Stimulated activated CD4-positive, alpha-beta T cell treated with anti-CD3 and anti-CD28 coated beads, Interleukin-1b, Interleukin-23, amount 100 ng/mL, for 48 hours (primary cell): Measurements from ENCODE around the gene HOXB6.

Experiments
- DNase-seq: peaks from one replicate; pipeline ENCODE4 v3.0.0-alpha.2; 2020

Gene HOXB6

DNA sequence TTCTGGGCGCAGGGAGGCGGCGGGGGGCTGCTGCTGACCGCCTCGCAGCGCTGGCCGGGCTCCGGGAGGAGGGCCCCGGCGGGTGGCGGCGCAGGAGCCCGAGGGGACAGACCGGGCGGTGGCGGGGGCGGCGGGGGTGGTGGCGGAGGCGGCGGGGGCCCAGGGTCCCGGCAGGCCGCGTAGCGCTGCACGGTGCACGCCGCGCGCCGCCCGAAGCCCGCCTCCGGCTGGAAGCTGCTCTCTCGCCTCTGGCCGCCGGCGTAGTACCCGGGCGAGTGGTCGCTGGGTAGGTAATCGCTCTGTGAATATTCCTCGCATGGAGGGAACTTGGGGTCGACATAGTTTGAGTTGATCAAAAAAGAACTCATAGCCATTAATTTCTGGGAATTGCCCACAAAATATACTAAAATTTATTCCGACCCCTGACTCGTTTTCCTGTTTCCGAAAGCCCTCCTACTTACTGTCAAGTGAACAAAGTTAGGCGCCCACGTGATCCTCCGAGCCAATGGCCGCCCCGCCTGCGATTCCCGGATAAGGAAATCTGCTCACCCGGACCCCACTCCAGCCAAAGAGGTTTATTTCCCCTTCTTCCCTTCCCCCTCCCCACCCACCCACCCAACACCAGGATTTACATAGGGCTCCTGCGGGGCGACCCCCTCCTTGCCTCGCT, 26.7 kb downstream of the HOXB6 start, which contains the start of gene HOXB4:
TSS of gene HOXB4 (minus strand) at position 405 of the 670 bp plus-strand sequence. CDS start at position 374, 31 bp downstream.
- peak; percentile 56 for DNase-seq

DNA sequence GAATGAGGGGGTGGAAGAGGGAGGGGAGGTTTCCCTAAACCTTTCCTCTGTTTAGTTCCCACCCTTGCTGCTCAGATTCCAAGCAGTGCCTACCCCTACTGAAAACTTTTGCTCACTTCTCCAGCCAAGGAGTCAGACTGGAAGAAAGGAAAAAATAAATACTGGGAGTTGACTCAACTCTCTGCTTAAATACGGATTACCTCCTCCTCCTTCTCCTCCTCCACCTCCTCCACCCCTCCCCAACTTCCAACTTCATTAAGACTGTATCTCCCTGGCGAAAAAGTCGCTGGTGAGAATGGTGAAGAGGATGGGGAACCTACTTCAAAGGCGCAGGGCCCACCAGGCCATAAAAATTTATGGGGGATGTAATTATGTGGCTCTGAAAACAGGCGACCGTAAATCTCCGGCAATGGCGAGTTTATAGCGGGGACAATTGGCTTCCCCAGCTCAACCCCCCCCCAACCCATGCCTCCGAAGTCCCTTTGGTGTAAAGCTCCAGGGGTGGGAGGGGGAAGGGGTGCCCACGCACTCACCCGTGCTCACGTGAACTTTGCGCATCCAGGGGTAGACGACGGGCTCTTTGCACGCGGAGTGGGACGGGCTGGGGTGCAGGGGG, 27.3 kb downstream of the HOXB6 start:
- no peak for DNase-seq

DNA sequence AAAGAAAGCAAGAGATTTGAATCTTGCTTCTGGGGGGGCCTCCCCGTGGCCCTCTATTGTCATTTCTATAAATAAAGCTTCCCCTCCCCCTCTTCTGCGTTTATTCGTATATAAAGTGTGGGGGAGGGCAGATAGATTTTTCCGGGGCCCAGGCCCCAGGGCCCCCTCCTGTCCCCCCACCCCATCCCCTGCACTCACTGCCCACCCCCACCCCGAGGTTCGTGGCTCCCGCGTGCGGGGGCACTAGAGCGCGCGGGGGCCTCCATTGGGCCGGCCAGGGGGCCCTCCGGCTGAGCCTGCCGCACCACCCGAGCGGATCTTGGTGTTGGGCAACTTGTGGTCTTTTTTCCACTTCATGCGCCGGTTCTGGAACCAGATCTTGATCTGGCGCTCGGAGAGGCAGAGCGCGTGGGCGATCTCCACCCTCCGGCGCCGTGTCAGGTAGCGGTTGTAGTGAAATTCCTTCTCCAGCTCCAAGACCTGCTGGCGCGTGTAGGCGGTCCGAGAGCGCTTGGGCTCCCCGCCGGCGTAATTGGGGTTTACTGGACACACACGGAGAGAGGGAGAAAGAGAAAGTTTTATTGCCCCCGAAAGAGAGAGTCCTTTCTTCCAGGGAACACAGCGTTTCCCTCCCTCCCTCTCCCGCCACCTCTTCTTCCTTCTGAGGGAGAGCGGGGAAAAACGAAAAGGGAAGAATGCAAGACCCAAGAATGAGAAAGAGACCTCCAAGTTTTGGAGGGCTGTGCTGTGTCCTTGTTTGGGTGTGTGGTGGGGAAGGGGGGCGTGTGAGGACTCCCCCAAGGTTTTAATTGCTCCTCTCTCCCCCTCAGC, 28.1 kb downstream of the HOXB6 start:
- DNase-seq: no peak

DNA sequence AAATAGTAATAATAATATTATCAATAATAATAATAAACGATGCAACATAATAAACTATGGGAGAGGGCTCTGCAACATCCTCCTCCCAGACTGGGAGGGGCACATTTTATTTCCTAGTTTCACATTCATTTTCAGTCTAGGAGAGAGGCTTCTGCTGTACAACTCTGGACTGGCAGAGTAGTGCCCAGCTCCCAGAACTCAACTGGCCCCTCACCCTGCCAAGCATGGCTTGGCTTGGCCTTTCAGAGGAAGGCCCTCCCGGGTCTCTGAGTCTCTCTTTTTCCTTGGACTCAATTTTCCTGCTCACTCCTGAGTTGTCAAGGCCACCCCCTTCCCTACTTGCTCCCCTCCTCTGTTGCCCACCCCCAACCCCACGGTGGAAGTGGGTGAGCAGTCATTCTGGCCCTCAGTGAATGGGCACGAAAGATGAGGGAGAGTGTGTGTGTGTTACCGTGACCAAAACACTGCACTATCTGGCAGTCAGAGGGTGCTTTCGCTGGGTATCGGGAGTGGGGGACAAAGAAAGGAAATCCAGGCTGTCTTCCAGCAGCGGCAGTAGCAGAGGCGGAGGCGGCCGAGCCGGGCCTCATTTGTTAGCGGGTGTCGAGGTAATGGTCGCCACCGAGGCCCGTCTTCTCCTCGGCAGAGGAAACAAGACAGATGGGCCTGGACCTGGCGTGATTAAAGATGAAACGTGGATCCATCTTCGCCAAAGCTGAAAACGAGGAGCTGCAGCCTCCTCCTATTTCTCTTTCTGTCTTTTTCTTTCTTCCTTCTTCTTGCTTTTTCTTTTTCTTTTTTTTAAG, 28.9 kb downstream of the HOXB6 start:
- no peak for DNase-seq

DNA sequence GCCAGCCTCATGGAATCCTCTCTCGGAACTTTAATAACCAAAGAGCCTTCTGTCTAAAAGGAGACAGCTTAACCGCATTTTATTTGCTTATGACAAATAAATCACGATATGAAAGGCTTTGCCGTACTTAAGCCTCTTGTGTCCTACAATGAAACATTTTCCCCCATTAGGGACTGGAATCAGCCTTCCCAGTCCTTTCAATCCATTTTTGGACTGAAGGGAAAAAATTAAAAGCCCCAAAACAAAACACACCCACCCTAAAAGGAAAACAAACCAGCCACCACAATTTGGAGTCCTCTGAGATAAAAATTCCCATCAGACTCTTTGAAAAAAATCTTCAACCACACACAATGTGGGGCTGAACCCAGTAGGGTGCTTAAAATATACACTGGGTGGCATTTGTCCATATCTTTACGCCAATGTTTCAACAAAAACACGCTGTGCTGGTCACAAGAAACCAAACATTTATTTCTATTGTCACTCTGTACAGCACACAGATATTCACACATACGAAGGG, 29.7 kb downstream of the HOXB6 start:
- DNase-seq: no peak

DNA sequence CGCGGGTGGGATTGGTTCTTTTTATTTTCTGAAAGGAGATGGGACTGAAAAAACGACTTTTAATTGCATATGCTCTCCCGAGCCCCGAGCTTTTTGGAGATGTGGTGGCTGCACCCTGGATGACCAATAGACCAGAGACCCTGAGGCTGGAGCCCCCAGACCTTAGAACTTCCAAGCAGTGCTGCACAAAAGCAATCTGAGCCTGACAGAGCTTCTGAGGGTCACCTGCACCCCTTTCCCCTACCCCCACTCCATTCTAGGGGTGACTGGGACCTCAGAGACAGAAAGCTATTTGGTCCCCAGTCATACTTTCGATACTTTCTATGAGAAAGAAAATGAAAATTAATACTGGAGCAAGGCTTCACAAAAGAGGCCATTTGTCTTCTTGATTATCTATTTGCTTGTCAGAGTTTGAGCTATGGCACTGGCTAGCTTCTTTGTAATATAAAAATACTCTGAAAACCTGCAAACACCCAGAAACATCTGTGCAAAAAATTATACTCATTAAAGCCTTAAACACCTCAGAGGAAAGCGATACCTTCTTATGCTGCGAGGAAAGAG, 30.2 kb downstream of the HOXB6 start:
- no peak for DNase-seq

DNA sequence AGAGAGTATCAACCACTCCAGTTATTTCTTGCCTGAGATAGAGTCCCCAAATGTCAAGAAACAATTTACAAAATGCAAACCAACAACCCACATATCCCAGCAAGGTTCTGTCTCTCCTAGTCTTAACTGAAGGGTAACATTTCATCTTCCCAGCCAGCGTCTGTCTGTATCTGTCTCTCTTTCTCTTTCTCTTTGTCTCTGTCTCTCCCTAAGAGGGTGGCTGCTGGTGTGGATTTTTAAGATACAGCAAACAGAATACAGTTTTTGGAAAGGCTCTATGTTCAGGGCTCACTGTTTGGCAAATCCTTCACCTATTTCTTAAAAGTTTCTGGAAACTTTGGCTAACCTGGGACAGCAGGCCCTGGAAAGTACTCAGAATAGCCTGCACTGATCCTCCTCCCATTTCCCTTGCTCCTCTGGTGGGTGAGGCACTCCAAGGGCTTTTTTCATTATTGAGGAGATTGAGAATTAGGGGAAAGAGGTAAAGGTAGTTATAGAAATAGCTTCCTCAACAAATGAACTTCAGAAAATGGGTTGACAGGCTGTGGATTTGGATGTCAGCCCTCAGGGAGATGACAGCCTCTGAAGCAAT, 32.9 kb downstream of the HOXB6 start:
- DNase-seq: no peak

DNA sequence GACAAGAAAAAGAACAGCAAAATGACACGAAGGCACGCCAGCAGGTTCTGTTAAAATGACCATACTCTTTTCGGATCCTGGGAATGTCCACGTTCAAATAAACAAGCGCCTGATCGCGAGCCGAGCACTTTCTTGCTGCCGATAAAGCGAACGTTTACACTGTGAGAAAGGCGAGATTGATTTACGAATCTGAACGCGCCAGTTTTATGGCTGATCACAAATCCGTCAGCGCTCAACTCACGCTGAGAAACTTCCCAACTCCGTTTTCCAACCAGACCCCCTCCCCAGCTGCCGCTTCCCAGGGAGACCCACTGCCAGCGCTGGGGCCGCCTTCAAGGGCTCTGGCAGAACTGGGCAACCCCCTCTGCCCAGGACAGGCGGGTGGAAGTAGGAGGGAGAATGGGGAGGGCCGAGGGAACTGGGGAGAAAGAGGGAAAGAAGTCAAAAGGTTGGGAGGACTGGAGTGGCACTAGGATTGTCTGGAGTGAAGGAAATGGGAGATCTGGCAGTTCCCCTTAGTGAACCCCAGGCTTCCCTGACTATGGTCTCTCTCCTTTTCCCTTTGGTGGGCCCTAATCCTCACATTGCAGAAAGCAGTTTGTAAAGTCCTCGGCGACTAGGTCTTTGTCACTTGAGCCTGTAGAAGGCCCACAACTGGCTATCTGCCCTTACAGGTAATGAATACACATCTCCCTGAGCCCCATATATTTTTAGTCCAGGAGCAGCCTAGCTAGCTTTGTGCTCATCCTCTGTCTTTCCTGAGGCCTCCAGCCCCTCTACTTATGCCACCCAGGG, 33.6 kb downstream of the HOXB6 start:
- no peak for DNase-seq

DNA sequence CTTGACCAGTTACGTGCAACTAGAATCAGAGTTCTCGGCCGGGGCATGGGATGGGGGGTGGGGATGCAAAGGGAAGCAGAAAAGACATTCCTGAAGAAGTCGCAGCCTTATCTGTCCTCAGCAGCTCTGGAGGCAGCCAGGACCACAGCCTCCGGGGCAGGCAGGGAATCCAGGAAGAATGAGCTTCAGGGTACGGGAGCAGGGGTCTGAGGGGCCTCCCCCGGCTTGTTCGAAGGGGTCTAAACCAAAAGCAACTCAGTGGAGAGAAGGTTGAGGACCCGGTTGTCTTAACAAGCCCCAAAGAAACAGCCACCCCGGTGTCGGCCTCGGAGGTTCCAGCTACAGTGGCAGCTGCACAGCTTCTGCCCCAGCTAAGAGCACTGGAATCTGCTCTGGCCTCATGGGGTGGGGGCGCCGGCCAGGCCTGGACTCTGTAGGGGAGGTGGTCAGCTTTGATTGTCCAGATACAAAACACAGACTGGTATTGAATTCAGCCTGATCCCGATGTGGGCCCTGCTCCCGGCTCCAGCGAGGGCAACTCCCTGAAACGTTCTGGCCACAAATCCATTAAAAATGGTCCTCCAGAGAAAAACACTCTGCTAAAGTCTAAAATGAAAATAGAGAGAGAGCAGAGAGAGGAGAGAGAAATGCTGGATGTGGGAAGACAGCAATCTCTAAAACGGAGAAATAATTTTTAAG, 34.3 kb downstream of the HOXB6 start:
- DNase-seq: no peak

DNA sequence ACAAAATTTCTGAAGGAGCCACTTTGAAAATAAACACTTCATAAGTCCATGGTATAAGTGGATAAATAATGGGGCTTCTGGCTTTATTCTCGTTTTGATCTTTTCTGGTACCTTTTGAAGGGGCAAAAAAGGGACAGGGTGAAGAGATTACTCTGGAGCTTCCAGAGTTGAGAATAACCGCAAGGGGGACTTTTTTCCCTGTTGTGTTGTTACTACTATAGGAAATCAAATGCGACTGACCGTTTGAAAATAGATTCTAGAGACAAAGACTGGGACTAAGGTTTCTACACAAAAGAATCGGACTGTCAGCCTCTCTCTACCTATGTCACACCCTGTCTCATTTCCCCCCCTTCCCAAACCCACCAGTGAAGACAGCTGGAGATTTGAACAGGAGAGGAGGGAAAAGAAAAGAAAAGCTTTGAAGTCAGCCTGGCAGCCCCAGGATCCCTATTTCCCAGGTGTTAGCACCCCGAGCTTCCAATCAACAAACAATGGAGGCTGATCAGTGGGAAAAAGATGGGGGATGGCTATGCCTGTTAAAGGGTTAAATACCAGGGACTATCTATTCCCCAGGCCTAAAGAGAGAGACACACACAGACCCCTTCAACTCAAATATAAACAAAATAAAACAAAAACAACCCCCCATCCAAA, 35.0 kb downstream of the HOXB6 start:
- DNase-seq: no peak

DNA sequence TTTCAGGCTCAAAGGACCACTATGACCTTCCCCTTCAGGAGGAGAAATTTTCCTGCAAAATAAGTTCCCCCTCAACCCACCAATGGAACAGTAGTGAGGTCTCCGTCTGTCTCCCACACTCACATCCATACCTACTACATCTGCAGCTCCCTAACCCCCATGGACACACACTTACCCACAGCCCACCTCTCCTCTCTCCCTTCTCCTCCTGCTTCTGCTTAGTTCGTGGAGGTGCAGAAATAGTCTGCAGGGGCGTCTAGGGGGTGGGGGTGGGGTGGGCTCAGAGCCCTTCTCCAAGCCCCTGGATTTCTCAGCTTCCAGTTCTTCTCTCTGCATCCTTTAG, 35.6 kb downstream of the HOXB6 start:
- no peak for DNase-seq

DNA sequence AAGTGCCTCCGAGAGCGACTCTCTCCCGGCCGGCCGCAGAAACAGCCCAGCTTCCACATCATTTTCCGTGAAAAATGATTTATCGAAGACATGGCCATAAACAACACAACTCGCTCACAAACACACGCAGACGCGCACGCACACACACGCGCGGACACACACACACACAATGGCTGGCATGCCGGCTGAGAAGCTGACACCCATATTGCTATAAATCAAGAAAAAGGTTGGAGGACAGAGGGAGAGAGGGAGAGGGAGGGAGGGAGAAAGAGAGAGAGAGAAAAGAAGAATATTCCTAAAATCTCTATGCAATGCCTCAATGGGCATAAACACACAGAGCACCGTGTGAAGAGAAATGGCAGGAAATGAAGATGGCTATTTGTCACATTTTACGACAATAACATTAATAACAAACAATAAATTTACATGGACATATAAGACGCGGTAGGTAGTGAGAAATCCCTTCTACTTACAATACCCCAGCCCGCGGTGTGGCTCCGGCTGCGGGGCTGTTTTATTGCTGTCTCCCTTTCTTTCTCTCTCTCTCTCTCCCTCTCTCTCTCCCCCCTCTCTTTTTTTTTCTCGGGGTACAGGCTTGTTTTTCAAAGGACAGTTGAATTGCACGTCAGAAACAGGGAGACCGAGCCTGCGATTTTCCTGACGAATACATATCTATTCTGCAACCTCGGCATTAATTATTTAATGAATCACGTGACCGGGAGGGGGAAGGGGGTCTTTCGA, 36.1 kb downstream of the HOXB6 start:
- no peak for DNase-seq

DNA sequence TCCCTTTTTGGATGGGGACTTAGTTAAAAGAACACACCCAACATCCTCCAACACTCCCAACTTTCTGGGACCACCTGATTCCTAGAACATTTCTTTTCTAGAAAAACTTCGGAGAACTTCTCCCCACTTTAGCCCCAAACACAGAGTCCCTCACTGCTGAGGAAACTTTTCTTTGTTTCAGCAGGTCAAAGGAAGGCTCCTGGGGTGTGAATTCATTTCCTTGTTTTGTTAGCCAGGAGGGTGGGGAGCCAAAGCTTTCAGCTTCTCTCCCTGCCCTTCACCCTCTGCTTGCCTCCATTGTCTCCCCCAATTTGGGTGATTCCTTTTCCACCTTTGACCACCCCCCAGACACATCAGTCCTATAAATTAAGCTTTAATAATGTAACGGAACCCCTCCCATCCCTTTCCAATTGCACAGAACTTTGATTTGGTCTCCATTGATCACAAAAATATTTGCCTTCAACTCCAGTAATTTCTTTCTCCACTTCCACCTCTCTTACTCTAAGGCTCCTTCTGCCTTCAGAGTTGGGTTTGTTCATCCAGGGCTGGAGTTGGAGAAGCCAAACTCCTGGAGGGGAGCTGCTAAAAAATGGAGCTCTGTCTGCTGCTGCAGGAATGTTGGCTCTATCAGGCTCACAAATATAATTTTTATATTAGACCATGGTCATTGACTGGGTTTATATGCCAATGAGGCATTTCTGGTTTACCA, 37.0 kb downstream of the HOXB6 start:
- no peak for DNase-seq

DNA sequence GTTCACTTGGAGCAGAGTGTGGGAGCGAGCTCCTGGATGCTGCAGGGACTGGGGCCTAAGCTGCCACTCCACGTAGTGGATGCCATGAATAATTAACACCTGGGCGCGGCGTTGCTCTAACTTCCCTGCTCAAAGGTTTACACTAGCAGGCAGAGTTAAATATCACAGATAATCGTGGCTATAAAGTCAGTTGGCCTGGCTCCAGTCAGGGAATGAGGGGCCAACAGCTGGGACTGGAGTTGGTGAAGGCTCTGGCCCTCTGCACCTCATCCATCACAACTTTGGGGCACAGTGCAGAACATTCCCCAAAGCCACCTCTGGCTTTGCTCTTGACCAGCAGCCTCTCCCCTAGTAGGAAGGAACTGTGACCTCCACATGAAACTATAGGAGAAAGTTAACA, 37.6 kb downstream of the HOXB6 start:
- DNase-seq: no peak

DNA sequence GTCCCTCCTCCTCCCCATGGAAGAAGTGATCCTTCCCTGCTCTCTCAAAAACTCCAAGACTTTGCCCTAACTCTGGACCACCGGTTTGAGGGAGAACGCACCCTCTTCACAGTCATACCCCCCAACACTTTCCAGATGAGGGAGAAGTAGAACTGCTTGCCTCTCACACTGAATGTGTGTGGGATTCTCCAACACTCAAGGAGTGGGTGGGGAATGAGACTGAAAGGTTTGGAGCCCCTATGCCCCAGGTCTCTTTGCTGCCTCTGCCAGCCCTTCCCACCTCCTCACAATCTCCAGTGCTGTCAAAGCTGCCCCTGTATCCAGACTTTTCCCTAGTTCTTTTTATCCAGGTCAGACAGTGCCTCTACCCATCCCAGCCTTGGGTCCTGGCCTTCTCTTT, 38.1 kb downstream of the HOXB6 start:
- no peak for DNase-seq

DNA sequence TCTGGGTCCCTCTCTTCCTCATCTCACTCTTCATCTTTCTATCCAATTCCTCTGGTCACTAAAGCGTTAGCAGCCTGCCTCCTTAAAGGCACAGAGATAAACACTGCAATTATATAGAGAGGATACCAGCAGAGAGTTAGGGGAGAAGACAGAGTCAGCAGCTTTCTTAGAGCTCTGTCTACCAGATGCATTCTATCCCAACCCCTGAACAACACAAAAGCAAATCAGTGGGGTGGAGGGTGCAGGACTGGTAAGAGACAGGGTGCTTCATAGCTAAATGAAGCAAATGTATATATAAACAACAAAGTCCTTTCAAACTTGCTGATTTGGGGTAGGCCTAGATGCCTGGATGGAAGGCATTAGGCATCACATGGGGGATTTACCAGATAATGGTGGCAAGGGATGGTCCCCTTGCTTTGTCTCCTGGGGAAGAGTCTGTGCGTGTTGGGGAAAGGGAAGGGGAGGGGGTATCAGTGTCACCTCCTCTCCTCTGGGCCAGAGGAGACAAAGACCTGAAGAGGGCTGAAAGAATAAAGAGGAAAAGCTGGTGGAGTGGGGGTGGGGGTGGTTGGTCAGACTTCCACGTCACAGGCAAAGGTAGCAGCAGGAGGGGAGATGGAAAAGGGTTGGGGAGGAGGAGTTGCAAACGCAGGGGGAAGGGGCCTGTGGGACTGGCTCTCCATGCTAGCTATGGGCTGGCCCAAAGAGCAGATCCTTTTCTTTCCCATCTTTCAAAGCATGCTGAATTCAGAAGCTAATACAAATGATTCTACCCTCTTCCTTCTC, 38.7 kb downstream of the HOXB6 start:
- no peak for DNase-seq

DNA sequence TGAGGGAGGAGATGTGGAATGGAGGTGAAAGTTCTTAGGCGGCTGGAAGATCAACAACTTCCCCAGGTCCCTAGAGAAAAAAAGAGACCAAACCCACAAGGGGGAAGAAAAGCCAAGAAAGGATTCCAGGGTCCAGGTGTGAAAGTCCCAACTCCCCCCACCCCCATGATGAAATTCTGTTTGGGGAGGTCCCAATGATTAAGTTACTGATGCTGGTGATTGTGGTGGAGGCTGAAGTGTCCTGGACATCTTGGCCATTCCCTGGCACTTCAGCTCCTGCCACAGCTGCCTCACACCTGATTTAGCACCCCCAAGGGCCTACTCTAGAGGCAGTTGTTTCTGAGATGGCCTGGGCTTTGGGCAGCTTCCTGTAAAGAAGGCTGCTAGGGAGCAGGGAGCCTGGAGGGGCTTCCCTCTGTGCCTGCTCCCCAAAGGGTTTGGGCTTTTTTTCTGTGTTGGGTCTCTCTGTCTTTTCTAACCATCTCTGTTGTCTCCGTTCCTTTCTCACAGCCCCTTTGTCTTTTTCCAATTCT, 39.7 kb downstream of the HOXB6 start:
- DNase-seq: no peak
